ENCODE results near the gene CYBA.

CYBA gene

DNA sequence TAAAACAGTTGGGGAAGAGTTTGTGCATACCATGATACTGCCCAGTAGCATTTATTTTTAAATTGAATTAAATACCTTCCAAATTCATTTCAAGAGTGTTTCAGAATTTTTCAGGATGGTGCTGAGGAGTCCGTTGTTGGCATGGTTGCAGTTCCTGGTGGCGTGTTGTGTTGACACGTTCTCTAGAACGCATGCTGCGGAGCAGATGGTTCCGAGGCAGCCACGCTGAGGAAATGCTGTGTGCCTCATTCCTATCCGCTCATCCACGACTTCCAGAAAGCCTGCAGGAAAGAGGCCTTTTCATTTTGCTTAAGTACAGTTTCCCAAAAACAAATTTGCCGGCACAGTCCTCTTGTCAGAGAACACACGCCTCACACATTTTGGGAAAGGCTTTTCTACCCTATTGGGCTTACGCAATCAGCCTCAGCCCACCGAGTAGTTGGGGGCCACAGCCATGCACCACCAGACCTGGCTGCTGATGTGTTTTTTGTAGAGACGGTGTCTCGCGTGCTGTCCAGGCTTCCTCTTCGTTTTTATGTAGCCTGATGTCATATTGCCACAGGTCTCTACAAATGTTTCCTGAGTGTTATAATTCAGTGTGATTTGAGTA, 44.6 kb downstream of the CYBA start:
- DNase-seq: no peak

DNA sequence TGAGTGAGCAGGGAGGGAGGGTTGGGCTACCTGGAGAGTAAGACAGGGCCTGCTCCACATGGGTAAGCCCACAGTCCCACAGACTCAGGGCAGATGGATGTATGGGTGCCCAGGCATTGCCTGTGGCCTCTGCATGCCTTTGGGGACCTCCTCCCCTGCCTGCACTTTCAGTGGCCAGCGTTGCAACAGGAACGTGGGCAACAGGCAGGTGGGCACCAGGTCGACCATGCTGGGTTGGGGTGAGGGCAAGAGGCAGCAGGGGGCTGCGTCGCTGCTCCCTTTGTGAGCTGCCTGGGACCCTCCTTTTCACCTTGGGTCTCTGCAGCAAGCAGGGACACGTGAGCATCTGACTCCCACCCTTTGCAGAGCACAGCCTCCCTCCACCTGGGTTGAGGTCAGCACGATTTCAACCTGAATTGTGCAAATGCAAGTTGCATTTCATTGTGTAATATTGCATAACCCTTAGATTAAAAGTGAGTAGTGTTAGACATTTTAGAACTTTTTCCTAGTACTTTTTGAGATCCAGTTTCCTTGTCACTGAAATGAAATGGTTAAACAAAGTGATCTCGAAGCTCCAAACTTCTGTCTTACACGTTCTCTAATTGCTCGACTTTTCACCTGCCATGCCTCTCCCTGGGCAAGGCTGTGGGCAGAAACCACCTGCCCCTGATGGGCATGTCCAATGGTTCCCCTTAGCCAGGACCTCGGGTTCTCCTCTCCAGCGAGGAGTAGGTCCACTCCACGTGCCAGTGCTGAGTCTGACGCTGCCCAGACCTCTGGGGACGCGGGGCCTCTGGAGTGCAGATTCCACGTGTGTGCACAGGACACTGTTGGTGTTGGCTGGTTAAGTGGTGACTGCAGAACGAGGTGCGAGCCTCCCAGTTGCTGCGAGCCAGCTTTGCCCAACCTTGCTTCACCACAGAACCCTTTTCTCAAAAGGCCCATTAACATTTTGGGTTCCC, 45.4 kb downstream of the CYBA start:
- DNase-seq: no peak

DNA sequence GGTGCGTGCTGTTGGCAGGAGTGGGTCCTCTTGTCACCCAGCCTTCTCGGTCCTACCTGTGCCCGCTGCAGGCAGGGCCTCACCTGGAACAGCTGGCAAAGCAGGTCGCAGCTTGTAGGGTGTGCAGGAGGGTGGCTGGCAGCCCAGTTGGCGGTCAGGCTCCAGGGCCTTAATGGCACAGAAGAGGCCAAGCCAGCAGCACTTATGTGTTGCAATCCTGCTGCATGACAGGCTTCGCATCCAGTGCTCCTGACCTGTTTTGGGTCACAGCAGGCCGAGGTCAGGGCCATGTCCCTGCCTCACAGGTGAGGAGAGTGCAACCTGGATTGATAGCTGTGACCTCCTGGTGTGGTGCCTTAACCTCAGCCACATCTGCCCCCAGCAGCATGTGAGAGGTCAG, 48.8 kb downstream of the CYBA start:
- no peak for DNase-seq

DNA sequence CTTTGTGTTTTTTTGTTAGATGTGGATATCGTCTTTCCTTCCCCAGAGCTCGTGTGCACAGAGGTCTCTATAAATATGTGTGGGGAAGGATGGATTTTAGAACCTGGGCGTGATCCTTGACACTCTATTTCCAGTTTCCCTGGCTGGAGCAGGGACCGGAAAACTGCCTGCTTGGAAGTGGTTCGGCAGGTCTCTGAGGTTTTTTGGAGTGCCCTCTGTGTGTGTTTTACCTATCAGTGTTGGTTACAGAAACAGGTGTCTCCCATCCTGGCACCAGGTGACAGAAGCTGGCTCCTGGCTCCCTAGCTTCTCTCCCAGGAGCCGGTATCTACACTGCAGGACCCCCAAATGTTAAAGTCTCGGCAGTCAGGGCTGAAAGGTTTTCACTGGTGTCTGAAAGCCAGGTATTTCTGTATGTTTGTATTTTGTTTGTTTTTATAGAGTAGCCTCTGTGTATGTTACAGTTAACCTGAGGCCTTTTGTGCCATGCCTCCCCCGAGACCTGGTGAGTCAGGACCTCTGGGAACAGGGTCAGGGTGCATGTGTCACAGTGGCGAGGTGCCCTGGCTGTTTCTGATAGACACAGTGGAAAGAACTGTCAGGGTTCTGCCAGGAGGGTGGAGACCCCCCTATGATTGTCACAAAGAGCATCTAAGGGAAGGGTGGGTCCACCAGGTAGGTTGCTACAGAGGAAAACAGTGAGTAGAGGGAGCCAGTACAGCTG, 49.4 kb downstream of the CYBA start:
- no peak for DNase-seq

DNA sequence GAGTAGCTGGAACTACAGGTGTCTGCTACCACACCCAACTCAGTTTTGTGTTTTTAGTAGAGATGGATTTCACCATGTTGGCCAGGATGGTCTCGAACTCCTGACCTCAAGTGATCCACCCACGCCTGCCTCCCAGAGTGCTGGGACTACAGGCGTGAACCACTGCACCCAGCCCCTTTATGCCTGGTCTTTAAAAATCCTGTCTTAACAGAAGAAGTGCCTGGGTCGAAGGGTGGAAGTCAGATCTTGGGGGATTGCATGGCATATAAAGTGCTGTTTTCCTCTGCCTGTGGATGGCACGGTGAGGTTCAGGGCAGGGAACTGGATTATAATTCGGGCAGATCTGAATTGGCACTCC, 50.3 kb downstream of the CYBA start:
- DNase-seq: no peak

DNA sequence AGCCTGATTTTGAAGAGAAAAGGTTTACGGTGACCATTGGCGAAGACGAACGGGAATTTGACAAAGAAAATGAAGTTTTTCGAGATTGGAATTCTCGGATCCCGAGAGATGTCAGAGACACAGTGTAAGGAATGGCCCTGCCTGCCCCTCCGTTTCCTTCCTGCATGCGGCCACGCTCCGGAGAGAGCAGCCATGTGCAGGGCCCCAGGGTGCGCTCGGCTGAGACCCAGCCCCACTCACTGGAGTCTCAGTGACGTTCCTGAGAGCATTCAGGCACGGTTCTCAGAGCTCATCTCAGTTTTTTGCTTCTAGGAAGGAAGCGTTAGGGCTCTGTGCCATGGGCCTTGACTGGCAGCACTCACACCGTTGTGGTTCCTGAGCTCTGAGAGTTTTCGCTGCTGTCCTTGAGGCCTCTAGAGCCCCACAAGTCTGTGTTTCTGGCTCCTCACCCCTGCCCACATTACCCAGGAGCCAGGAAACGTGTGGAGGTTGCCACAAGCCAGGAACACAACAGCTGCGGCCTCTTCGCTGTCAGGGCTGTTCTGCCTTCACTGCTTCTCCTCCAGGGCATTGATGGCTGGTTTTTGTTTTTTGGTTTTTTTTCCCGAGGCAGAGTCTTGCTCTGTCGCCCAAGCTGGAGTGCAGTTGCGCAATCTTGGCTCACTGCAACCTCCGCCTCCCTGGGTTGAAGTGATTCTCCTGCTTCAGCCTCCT, 50.9 kb downstream of the CYBA start:
- DNase-seq: no peak

DNA sequence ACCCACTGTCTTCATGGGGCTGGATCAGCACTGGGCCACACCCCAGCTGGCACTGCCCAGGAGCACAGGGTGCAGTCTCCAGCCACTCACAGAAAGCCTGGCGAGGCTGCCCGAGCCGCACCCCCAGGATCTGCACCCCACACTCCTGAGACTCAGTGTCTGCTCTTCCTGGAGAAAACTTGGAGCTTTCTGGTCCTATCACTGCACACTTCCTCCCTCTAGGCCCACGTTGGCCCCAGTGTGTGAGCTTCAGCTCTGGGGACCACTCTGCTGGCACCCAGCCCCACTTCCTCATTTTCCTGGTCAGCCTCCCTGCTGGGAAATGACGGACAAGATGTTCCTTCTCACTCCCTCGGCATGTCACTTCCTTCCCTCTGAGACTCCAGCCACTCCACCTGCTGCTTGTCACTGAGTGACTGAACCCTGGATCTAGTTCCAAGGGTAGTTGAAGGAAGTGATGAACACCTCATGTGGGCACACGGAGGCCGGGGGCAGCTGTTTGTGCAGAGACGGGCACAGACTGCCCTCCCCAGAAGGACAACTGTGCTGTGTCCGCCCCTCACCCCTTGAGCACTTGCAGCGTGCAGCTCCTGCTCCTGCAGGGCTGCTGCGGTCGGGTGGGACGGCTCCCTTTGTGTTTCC, 51.6 kb downstream of the CYBA start:
- DNase-seq: no peak

DNA sequence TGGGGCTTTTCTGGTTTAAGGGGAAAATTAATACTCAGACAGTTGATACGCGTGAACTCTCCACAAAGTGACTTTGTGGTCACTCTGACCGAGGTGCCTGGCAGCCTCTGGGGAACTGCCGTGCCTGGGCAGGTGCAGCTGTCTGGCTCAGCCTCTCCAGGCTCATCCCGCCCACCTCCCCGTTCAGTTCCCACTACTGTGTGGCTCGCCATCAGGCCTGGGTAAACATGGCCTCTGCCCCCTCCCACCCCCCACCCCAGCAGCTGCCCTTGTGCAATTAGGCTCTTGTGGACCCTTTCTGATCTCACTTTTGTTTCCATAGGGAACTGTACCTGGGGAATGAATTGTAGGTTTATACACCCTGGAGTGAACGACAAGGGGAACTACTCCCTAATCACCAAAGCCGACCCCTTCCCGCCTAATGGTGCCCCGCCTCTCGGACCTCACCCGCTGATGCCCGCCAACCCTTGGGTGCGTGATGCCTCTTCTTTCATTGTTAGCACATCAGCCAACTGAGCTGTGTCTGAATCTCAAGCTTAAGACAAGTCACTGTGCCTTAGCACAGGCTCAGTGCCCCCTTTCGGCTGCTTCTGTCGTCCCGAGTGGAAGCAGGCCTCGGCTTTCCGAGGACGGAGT, 52.9 kb downstream of the CYBA start:
- no peak for DNase-seq

DNA sequence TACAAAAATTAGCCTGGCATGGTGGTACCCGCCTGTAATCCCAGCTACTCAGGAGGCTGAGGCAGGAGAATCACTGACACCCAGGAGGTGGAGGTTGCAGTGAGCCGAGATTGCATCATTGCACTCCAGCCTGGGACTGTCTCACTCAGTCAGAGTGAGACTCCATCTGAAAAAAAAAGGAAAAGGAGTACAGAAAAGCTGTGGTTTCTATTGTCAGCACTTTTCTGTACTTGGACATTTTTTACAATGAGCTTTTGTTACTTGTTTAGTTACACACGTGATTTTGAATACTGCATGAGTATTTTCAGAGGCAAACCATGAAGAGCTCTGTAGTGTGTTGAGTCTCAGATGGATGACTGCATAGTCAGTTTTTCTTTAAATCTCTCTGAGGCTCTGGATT, 54.4 kb downstream of the CYBA start:
- DNase-seq: no peak

DNA sequence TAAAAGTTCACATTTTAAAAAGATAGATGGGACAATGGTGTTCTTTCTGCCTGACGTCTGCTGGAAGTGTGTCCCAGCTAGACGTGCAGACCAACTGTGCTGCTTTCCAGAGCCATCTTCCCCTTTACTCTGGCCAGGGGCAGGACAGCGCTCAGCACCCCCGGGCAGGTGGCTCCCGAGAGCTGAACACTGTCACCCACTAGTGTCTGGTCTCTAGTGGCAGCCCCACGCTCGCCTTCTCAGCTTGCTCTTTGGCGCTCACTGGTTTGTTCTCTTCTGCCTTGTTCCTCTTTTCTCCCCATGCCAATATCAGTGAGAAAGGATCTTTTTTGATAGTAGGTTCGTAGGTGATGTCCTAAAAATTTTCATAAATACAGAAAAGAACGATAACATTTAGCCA, 54.9 kb downstream of the CYBA start:
- no peak for DNase-seq

DNA sequence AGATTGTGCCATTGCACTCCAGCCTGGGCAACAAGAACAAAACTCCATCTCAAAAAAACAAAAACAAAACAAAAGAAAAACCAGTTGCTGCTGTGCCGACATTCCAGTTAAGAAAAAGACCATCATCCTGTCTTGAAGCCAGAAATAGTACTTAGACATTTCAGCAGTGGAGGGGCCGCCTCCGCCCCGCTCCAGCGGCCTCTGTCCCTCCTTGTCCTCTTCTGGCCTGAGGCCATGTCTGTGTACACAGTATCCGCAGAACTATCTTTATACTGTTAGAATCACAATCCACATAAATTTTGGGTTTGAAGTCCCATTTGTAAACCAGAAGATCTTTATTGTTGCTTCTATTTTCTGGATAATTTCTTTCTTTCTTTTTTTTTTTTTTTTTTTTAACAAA, 55.8 kb downstream of the CYBA start:
- no peak for DNase-seq

DNA sequence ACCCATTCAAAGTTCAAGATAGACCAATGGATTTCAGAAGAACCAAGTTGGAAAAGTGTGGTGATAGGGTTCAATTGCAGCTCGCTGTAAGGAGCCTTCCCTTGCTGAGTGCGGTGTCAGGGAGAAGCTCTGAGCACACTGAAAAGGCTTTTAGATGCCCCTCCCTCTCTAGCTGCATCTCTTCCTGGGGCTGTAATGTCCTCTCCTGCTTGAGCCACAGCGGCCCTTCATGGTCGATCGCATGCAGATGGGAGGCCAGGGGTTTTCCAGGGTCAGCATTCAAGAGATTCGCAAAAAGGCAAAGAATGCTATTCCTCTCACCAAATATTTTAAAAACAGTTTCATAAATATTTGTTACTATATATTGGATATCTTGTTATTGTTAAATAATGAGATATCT, 56.9 kb downstream of the CYBA start:
- no peak for DNase-seq

DNA sequence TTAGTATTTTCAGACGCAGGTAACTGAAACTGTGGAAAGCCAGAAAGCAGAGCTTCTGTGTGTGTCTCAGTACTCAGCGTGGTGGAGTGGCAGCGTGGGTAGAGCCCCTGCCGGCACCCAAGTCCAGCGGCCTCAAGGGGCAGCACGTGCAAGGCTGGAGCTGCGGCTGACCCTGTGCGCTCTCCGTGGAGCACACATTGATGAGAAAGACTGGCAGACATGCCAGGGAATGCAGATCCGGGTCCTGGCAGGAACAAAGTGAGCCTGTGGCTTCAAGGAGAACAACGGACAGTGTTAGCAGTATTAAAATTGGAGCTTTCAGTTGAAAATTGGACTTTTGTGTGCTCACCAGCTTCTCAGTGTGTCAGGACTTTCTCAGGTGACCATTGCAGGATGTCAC, 57.4 kb downstream of the CYBA start:
- DNase-seq: no peak

Data from CD4-positive, alpha-beta T cell treated with Interleukin-17A for 1 hour (primary cell).